PC-3 (cell line): ENCODE results near the gene PTPRA.

Experiments
- EZH2 ChIP-seq: fragments of 300-600 bp; sonication (generic); IDR thresholded peaks from one replicate; pipeline ENCODE4 v1.6.1; 2017; ENCODE audit warnings: antibody characterized with exemption, mild to moderate bottlenecking, low read length; ENCODE audit not compliant: unreplicated experiment
- EZH2phosphoT487 ChIP-seq: fragments of 300-600 bp; sonication (generic); IDR thresholded peaks from 2 replicates; pipeline ENCODE4 v1.6.1; 2018; ENCODE audit warnings: mild to moderate bottlenecking, antibody characterized with exemption, low read length, borderline replicate concordance
- TF ChIP-seq, protein P1 (sequence below): fragments of 300-600 bp; sonication (generic); conservative IDR thresholded peaks from 2 replicates; pipeline ENCODE4 v1.5.1; 2017; ENCODE audit warnings: antibody characterized with exemption, low read depth, mild to moderate bottlenecking, low read length

DNA sequence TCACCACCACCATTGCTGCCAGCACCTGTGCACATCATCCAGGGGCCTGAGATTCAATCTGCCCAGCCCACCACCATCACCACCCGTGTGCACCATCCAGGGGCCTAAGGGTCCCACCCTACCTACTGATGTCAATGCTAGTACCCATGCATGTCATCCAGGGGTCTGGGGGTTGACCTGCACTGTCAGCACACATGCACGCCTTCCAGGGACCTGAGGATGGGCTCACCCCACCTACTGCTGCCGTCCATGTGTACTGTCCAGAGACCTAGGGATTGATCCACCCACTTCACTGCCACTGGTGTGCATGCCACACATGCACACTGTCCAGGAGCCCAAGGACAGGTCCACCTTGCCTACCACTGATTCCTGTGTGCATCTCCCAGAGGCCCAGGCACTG, 186.2 kb downstream of the PTPRA start:
- TF ChIP-seq, protein P1, sequence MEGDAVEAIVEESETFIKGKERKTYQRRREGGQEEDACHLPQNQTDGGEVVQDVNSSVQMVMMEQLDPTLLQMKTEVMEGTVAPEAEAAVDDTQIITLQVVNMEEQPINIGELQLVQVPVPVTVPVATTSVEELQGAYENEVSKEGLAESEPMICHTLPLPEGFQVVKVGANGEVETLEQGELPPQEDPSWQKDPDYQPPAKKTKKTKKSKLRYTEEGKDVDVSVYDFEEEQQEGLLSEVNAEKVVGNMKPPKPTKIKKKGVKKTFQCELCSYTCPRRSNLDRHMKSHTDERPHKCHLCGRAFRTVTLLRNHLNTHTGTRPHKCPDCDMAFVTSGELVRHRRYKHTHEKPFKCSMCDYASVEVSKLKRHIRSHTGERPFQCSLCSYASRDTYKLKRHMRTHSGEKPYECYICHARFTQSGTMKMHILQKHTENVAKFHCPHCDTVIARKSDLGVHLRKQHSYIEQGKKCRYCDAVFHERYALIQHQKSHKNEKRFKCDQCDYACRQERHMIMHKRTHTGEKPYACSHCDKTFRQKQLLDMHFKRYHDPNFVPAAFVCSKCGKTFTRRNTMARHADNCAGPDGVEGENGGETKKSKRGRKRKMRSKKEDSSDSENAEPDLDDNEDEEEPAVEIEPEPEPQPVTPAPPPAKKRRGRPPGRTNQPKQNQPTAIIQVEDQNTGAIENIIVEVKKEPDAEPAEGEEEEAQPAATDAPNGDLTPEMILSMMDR = no peak
- no peak for TF ChIP-seq EZH2phosphoT487
- no peak for TF ChIP-seq EZH2
